Stimulated activated CD8-positive, alpha-beta memory T cell treated with anti-CD3 and anti-CD28 coated beads, Interleukin-15, amount 100 ng/mL, for 1 hour (primary cell): ENCODE measurements around the gene DBF4B.

Experiments
- DNase-seq: peaks from one replicate; pipeline ENCODE4 v3.0.0-alpha.2; 2020; ENCODE audit warnings: low read depth

Gene DBF4B

DNA sequence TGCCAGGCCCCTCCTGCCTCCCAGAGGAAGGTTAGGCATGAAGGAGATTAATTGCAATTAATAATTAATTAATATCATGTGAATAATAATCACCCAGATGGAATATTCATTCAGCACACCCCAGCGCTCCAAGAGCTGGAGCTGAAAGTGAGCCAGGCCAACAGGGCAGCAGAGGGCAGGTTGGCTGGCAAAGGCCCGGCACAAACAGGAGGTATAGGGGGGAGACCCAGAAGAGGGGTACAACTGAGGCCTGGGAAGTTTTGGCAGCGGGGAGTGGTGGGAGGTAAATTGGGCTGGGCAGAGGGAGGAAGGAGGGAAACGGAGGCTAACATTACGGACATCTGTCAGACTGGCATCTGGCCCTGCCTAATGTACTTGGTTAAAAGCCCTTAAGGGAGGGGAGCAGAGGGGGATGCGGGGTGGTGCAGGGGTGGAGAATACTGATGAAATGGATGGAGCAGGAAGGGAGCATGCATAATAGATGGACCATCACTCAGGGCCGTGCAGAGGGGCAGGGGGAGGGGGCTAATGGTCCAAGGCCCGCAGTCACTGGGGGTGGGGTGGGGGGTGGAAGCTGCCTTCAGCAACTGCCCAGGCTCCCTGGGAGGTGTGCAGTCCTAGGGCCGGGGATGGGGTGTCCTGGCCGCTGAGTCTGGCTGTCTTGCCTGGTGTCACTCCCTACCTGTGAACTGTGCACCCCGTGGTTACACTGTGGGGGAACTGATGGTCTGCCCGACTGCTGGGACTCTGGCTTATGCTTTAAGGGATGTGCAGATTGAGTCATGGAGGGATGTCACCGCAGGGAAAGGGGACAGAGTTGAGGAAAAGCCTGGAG lies 52.2 kb downstream of the DBF4B start:
- no peak for DNase-seq

DNA sequence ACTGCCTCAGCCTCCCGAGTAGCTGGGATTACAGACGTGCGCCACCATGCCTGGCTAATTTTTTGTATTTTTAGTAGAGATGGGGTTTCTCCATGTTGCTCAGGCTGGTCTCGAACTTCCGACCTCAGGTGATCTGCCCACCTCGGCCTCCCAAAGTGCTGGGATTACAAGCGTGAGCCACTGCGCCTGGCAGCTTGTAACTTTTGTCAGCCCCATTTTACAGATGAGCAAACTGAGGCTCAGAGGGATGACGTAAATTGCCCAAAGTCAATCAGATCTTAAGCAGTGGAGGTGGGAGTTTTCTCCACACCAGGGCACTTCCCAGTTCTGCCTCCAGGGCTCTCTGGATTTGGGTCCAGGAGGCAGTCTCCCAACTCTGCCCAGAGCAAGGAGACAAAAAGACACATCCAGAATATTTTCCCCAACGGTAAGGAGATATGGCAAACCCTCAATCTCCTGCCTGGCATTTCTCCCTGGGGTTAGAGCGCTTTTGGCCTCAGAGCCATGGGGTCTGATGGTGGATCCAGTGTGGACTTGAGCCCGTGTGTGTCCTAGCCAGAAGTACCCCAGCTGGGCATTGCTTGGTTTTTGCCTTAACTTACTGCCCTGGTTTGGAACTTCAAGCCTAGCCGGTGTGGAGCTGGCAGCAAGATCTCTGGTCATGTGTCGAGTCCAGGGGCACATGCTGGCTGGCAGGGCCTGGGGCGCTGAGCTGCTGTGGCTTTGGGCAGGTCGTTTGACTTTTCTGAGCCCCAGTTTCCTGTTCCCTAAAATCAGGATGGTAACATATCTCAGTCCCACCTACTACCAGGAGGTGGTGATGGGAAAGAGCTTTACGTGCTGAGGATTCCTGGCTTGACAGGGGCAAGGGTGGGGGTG lies 53.7 kb downstream of the DBF4B start:
- DNase-seq = no peak

DNA sequence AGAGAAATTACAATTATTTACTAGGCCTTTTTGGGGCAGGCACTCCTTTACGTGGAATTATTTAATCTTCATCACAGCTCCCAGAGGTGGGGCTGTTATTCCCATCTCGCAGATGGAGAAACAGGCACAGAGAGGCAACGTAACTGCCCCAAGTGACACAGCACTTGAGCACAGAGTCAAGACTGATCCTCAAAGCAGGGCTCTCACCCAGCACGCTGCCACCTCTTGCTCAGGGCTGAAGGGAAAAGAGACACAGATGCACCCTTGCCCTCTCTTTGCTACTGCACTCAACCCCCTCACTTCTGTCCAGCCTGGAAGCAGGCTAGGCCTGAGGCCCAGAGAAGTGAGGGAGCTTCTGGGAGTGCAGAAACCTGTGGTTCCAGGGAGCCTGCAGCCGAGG lies 54.7 kb downstream of the DBF4B start:
- no peak for DNase-seq

DNA sequence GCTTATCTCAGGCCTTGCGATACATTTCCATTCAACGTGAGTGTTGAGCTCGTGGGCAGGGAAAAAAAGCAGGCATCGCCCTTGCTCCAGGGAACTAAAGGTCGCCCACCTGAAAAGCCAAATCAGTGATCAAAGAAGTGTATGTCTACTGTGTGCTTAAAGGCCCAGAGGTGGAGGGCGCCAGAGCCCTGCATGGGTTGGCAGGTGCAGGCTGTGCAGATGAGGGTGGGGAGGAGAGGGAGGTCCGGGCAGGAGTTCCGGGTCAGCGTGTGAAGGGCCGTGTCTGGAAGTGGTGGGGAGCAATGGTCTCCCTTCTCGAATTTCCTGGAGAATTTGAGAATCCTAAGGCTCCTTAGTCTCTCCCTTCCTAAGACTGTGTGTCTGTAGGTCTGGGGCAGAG lies 57.5 kb downstream of the DBF4B start:
- no peak for DNase-seq

DNA sequence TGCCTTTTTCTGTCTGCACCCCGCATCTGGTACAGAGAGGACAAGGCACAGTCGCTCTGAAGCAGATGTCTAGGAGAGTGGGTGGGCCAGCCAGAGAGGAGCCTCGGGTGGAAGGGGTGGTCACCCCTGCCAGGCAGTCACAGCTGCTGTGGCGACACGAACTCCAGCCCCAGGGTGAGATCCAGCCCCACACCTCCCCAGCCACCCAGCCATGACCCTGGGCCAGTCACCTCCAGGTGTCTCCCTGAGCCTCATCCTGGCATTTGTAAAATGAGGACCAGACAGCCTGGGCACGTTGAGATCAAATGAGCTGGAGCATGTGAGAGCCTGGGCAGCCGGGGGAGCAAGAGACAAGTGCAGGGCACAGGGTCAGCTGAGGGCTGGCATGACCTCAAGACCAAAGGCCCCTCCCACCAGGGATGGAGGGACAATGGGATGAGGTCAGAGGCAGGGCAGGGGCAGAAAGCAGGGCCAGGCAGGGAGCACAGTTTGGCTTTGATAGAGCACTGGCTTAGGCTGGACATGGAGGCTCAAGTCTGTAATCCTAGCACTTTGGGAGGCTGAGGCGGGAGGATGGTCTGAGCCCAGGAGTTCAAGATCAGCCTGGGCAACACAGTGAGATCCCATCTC lies 58.1 kb downstream of the DBF4B start:
- no peak for DNase-seq

DNA sequence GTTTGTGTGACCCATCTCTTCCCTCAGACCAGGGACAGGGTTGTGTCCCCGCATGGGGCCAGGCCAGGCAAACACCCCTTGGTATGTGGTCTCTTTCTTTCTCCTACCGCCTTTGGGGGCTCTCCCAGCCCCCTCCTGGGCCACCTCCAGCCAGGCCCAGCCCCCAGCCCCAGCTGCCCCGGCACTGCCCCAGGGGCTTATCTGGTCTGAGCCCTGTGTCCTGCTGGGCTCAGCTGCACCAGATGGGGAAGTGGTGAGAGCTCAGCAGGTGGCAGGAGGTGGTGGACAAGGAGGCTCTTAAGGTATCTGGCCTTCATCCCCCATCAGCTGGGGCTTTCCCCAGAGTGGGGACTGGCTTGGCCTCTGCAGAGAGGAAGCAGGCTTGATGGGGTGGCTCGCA lies 59.0 kb downstream of the DBF4B start:
- no peak for DNase-seq

DNA sequence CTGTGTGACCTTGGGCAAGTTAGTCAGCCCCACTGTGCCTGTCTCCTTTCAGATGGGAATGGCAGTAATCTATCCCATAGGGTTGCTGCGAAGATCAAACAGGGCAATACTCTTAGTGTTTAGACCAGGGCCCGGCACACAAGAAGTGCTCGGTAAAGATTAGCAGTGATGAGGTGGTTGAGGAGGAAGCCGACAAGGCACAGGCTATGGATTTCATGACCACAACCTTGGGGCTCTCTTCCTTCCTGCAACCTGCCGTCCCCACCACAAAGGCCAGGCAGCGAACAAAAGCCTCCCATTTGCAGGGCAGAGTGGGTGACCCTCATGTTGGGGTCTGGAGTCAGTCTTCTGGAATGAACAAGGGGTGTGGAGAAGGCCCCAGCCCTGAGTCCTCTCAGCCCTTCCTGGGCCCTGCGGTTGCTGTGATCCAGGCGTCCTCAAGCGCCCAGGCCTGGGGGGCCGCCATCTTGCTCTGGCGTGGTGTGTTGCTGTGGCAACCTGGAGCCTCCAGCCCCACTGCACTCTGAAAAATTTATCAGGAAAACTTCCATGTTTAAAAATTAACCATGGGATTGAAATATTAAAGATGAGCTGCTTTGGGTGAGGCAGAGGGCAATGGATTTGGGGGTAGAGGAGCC lies 60.2 kb downstream of the DBF4B start:
- no peak for DNase-seq

DNA sequence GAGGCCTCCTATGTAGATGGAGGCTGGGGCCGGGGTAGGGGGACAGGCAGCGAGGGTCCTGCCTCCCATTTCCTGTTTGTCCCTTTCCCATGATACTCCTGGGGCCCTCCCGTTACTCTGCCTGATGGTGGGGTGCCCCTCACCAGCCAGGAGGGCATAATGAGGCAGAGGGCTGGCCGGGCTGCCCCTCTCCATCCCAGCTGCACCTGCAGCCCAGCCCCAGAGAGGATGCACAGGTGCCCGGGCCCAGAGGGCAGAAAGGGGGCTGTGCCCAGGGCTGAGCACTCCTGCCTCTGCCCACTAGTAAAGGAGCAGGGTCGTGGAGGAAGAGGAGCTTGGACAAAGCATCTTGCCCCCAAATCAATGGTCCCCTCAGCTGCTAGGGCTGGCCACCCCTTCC lies 60.8 kb downstream of the DBF4B start:
- no peak for DNase-seq

DNA sequence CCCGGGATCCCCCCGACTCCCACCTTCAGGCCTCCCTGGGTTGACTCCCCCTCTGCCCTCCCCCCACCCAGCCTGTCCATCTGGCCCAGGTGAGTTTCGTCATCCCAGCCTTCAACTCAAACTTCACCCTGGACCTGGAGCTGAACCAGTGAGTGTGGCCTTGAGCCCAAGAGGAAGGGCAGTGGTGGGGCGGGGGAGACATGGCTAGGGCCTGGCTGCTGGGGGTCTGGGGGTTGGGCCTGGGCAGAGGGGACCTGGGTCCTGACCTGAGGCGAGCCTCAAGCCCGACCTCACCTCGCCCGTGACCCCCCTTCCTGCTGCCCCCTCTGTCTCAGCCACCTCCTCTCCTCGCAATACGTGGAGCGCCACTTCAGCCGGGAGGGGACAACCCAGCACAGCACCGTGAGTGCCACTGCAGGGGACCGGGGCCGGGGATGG lies 61.2 kb downstream of the DBF4B start:
- DNase-seq = no peak

DNA sequence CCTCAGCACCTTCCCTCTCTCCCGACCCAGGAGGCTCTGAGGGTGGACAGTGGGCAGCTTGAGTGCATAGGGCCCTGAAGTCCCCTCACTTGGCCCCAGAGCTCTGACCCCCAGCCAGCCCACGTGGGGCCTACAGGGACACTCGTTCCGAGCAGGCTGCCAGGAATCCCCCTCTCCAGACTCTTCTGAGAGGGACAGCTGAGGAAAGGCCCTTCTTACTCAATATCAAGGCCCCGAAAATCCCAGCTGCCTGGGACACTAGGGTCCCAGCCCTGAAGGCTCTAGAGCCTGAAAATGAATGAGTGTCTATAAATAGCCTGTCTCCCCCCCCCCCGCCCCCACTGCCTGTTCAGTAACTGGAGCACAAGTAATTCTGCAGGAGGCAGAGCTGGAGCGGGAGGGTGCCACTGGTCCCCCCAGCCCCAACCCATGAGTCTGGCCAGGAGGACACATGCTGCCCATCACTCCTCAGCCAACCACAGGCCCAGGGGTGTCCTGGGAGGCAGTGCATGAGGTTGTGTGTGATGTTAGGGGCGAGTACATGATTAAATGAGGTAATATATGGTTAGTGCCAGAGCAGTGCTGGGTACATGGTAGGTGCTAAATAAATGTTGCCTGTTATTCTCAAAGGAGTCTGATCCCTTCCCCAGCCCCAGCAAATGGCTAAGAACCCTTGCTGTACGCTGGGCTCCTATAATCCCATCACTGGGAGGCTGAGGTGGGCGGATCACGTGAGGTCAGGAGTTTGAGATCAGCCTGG lies 61.9 kb downstream of the DBF4B start:
- DNase-seq = no peak

DNA sequence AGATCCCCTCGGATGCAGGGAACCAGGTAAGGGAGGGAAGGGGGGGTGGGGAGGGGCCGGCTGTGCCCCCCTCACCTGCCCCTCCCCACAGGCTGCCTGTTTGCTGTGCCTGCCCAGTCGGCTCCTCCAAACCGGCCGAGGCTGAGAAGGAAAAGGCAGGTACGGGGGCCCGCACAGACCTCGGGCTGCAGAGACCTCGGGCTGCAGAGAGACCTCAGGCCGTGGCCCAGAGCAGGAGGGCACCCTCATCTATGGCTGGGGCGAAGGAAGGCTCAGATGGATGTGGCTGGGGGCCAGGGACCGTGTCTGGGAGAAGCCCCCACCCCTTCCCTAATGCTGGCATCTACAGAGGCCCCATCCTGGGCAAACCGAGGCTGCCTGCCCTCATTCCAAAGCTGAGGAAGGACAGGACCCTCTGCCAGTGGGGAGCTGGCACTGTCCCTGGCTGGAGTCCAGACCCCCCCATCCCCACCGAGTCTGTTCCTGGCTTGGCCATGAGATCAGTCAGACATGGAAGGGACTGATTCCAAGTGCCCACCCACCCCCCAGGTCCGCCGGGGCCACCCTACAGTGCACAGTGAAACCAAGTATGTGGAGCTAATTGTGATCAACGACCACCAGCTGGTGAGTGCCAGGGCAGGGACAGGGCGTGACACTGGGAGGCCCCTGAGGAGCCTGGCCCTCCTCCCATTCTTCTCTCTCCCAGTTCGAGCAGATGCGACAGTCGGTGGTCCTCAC lies 64.0 kb downstream of the DBF4B start:
- no peak for DNase-seq

DNA sequence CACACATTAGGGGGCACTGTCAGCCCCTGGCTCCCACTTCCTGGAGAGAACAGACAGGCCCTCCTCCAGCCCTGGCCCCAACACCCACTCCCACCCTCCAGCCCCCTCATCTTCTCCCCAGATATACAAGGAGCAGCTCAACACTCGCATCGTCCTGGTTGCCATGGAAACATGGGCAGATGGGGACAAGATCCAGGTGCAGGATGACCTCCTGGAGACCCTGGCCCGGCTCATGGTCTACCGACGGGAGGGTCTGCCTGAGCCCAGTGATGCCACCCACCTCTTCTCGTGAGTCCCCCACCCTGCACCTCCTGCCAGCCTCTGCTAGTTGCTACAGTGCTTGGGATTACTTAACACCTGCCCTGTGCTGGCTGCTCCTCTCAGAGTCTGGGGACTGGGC lies 64.7 kb downstream of the DBF4B start:
- DNase-seq = no peak

DNA sequence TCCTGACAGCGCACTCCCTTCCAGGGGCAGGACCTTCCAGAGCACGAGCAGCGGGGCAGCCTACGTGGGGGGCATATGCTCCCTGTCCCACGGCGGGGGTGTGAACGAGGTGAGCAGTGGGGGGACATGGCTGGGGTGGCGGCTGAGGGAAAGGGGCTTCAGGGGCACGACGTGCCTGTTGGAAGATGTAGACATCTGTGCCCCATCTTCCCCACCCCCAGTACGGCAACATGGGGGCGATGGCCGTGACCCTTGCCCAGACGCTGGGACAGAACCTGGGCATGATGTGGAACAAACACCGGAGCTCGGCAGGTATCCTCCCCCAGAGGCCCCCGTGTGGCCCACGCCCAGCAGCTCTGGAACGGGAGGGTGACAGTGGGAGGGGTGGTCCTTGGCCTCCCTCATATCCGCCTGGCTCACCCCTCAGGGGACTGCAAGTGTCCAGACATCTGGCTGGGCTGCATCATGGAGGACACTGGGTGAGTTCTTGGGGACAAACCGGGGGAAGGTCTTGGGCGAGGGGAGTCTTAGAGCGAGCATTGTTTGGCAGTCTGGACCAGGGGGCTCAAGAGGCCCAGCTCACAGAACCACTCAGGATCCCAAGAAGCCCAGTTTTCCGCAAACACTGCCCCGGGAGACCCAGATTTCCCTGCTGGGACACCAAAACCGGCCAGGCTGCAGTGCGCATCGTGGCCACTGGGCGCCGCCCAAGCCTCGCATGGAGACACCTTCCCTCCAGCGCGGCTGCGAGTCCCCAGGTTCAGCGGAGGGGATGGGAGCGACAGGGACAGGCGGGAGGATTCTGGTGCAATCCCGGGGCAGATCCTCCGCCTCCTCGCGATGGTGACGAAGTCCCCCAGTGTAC lies 66.0 kb downstream of the DBF4B start:
- DNase-seq = peak; percentile 82

DNA sequence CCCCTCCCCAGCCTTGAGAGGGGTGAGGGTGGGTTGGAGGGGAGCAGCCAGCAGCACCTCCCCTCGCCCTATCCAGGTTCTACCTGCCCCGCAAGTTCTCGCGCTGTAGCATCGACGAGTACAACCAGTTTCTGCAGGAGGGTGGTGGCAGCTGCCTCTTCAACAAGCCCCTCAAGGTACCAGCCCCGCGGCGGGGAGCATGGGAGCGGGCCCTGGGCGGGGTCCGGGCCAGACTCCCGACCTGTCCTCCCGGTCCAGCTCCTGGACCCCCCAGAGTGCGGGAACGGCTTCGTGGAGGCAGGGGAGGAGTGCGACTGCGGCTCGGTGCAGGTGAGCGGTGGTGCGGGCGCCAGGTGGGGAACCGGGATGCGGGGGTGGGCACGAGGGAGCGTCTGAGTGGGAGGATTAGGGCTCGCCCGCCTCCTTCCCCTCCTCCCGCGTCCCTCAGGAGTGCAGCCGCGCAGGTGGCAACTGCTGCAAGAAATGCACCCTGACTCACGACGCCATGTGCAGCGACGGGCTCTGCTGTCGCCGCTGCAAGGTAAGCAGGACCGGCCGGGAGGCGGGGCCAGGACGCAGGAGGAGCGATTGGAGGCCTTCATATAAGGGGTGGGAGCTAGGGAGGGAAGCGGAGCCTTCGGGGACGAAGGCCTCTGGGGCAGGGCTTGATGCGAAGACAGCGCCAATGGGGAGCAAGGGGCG lies 66.8 kb downstream of the DBF4B start:
- no peak for DNase-seq

DNA sequence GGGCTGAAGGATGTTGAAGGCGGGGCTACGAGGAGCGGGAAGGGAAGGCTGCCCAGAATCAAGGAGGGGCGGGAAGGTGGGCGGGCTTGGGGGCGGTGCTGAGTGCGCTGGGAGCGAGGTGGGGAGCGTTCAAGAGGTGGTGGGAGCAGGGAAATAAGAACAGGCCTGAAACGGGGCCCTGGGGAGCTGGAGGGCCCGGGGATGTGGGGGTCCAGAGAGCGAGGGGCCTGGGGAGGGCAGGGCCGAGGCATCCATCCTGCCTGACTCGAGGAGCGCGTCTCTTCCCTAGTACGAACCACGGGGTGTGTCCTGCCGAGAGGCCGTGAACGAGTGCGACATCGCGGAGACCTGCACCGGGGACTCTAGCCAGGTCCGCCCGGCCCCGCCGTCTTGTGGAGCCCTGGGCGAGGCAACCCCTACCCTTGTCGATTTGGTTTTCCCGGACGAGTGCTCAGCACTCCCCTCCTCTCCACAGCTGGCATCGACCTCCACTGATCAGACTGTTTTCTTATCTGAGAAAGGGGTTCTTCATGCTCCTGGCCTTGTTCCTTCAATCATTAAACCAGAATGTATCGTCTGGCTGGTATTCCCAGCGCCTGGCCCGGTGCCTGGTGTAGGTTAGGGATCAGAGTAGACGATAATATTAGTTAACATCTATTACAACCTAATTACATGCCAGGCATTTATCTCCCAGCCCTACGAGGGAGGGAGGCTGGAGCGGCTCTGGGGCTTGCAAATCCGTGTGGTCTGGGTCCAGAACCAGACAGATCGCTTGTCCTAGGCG lies 67.6 kb downstream of the DBF4B start:
- peak; percentile 98 for DNase-seq

DNA sequence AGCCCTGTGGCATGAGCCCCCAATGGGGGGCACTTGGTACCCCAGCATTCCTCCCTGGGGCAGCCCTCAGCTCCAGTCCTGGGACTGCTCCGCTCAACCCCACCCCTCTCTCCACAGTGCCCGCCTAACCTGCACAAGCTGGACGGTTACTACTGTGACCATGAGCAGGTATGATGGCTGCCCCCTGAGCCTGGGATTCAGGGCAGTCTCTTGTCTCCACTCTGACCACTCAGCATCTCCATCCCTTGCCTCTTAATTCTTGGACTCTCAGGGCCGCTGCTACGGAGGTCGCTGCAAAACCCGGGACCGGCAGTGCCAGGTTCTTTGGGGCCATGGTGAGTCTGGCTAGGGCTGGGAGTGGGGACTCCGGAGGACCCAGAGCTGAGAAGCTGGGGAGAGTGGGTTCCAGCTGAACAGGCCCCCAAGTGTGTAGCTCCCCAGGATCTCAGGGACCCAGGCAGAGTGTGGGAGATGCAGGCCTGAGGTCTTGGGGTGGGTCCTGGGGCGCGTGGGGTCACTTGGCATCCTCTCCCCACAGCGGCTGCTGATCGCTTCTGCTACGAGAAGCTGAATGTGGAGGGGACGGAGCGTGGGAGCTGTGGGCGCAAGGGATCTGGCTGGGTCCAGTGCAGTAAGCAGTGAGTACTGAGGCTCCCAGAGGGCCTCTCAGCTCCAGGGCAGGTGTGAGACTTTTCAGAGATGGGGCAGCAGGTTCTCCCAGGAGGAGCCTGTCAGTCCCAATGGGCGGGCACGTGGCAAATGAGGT lies 68.3 kb downstream of the DBF4B start:
- no peak for DNase-seq
